ENCODE measurements around the gene SOX6. TPM values are rescaled to one million over a fixed set of nuclear protein-coding genes. Genes with fewer than 3 reads are reported as not detected.

The SOX6 gene
- polyA plus RNA-seq, 1 donor from 2014 or later = 2.2 TPM

DNA sequence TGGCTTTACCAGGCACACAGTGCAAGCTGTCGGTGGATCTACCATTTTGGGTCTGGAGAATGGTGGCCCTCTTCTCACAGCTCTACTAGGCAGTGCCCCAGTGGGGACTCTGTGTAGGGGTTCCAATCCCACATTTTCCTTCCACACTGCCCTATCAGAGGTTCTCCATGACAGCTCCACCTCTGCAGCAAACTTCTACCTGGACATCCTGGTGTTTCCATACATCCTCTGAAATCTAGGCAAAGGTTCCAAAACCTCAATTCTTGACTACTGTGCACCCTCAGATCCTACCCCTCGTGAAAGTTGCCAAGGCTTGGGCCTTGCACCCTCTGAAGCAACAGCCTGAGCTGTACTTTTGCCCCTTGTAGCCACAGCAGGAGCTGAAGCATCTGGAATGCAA, 108.1 kb downstream of the SOX6 start:
- TF ChIP-seq EP300 (conservative IDR thresholded peaks at IDR 0.05; ENCODE audit: poor library complexity, severe bottlenecking) (no peak), SMC3 (conservative IDR thresholded peaks at IDR 0.05; ENCODE audit: poor library complexity) (no peak), POLR2AphosphoS5 (IDR thresholded peaks at IDR 0.05) (no peak), RAD21 (conservative IDR thresholded peaks at IDR 0.05) (no peak), MXI1 (conservative IDR thresholded peaks at IDR 0.05; ENCODE audit: poor library complexity, severe bottlenecking) (no peak), EZH2 (IDR thresholded peaks at IDR 0.05; ENCODE audit: borderline replicate concordance, insufficient read depth, low read length, poor library complexity, severe bottlenecking) (no peak), TAF1 (IDR thresholded peaks at IDR 0.05; ENCODE audit: low read depth) (no peak)
- TF ChIP-seq, protein P1, sequence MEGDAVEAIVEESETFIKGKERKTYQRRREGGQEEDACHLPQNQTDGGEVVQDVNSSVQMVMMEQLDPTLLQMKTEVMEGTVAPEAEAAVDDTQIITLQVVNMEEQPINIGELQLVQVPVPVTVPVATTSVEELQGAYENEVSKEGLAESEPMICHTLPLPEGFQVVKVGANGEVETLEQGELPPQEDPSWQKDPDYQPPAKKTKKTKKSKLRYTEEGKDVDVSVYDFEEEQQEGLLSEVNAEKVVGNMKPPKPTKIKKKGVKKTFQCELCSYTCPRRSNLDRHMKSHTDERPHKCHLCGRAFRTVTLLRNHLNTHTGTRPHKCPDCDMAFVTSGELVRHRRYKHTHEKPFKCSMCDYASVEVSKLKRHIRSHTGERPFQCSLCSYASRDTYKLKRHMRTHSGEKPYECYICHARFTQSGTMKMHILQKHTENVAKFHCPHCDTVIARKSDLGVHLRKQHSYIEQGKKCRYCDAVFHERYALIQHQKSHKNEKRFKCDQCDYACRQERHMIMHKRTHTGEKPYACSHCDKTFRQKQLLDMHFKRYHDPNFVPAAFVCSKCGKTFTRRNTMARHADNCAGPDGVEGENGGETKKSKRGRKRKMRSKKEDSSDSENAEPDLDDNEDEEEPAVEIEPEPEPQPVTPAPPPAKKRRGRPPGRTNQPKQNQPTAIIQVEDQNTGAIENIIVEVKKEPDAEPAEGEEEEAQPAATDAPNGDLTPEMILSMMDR (IDR thresholded peaks at IDR 0.05; ENCODE audit: poor library complexity, severe bottlenecking) = no peak
- TF ChIP-seq, protein P2, sequence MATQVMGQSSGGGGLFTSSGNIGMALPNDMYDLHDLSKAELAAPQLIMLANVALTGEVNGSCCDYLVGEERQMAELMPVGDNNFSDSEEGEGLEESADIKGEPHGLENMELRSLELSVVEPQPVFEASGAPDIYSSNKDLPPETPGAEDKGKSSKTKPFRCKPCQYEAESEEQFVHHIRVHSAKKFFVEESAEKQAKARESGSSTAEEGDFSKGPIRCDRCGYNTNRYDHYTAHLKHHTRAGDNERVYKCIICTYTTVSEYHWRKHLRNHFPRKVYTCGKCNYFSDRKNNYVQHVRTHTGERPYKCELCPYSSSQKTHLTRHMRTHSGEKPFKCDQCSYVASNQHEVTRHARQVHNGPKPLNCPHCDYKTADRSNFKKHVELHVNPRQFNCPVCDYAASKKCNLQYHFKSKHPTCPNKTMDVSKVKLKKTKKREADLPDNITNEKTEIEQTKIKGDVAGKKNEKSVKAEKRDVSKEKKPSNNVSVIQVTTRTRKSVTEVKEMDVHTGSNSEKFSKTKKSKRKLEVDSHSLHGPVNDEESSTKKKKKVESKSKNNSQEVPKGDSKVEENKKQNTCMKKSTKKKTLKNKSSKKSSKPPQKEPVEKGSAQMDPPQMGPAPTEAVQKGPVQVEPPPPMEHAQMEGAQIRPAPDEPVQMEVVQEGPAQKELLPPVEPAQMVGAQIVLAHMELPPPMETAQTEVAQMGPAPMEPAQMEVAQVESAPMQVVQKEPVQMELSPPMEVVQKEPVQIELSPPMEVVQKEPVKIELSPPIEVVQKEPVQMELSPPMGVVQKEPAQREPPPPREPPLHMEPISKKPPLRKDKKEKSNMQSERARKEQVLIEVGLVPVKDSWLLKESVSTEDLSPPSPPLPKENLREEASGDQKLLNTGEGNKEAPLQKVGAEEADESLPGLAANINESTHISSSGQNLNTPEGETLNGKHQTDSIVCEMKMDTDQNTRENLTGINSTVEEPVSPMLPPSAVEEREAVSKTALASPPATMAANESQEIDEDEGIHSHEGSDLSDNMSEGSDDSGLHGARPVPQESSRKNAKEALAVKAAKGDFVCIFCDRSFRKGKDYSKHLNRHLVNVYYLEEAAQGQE (IDR thresholded peaks at IDR 0.05; ENCODE audit: borderline replicate concordance) = no peak

DNA sequence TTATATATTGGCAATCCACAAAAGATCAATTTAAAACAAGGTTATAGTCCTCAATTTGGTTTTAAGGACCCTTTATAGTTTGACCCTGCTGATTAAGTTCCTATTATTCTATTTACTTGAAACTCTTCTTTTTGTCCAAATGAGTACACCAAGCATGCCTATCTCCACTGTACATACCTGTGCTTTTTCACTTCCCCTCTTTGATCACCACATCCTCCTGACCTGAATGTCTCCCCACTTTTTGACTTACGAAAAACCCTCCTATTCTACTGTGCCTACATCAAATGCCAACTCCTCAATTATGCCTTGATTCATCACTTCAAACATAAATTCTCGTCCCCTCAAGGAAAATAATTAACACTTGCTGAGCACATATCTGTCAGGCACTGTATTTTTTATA, 113.5 kb downstream of the SOX6 start:
- H3K9me3 ChIP-seq (ENCODE audit: low read length) = no peaks in the 10 kb centered on the region
- no peak for TF ChIP-seq RAD21 (conservative IDR thresholded peaks at IDR 0.05)
- TF ChIP-seq SMC3 (conservative IDR thresholded peaks at IDR 0.05; ENCODE audit: poor library complexity) = no peak
- no peaks in the 10 kb centered on the region for H3K79me2 ChIP-seq (replicated peaks; ENCODE audit: insufficient read depth, low read length)
- no peaks in the 10 kb centered on the region for H3K9me2 ChIP-seq (ENCODE audit: insufficient read depth, low read length)
- H2AFZ ChIP-seq (ENCODE audit: low read depth, low read length) = no peak overlapping the region
- no peaks in the 10 kb centered on the region for H3F3A ChIP-seq (ENCODE audit: insufficient read depth, low read length, poor library complexity, severe bottlenecking)
- no peak overlapping the region for H3K4me2 ChIP-seq (ENCODE audit: low read length)
- no peaks in the 10 kb centered on the region for H3K36me3 ChIP-seq (ENCODE audit: insufficient read depth, low read length)
- no peaks in the 10 kb centered on the region for H3K27me3 ChIP-seq (ENCODE audit: insufficient read depth, low read depth, low read length)
- no peak overlapping the region for H3K27ac ChIP-seq (ENCODE audit: low read length)
- H3K9ac ChIP-seq (ENCODE audit: low read length) = no peak overlapping the region
- no peak overlapping the region for H3K4me3 ChIP-seq (ENCODE audit: low read length)
- no peaks in the 10 kb centered on the region for H4K20me1 ChIP-seq (ENCODE audit: insufficient read depth)

More for the DNA sequence above, 108.1 kb downstream of the SOX6 start:
- Histone ChIP-seq H3K4me2 (ENCODE audit: low read length) (no peak overlapping the region), H3K27me3 (ENCODE audit: insufficient read depth, low read depth, low read length) (no peaks in the 10 kb centered on the region), H3K79me2 (replicated peaks; ENCODE audit: insufficient read depth, low read length) (no peaks in the 10 kb centered on the region), H3K9ac (ENCODE audit: low read length) (no peak overlapping the region), H2AFZ (ENCODE audit: low read depth, low read length) (no peak overlapping the region), H3K36me3 (ENCODE audit: insufficient read depth, low read length) (no peaks in the 10 kb centered on the region), H4K20me1 (ENCODE audit: insufficient read depth) (no peaks in the 10 kb centered on the region), H3K9me3 (ENCODE audit: low read length) (no peaks in the 10 kb centered on the region), H3F3A (ENCODE audit: insufficient read depth, low read length, poor library complexity, severe bottlenecking) (no peaks in the 10 kb centered on the region), H3K9me2 (ENCODE audit: insufficient read depth, low read length) (no peaks in the 10 kb centered on the region), H3K27ac (ENCODE audit: low read length) (no peak overlapping the region), H3K4me3 (ENCODE audit: low read length) (no peak overlapping the region)

DNA sequence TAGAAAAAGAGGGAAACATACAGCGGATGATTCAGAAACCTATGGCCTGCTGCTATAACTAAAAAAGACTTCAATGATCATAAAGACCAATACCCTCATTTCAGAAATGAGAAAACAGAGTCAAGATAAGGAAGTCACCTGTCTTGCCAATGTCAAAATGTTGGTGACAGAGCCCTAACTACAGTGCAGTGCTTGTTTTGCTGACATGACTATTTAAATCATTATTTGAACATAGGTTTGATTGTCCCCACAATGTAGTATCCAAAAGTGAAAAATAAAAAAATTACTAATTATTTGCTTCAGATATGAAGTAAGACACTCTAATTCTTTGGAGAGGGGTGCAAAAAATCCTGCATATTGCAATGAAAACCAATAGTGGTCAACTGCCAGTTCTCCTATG, 115.7 kb downstream of the SOX6 start:
- Histone ChIP-seq H3K9me2 (ENCODE audit: insufficient read depth, low read length) (no peaks in the 10 kb centered on the region), H2AFZ (ENCODE audit: low read depth, low read length) (no peak overlapping the region), H4K20me1 (ENCODE audit: insufficient read depth) (no peaks in the 10 kb centered on the region), H3K27me3 (ENCODE audit: insufficient read depth, low read depth, low read length) (no peaks in the 10 kb centered on the region), H3K79me2 (replicated peaks; ENCODE audit: insufficient read depth, low read length) (no peaks in the 10 kb centered on the region), H3K9ac (ENCODE audit: low read length) (no peak overlapping the region), H3K27ac (ENCODE audit: low read length) (no peak overlapping the region), H3F3A (ENCODE audit: insufficient read depth, low read length, poor library complexity, severe bottlenecking) (no peaks in the 10 kb centered on the region), H3K9me3 (ENCODE audit: low read length) (no peaks in the 10 kb centered on the region), H3K36me3 (ENCODE audit: insufficient read depth, low read length) (no peaks in the 10 kb centered on the region), H3K4me2 (ENCODE audit: low read length) (no peak overlapping the region), H3K4me3 (ENCODE audit: low read length) (no peak overlapping the region)
- TF ChIP-seq EZH2 (IDR thresholded peaks at IDR 0.05; ENCODE audit: borderline replicate concordance, insufficient read depth, low read length, poor library complexity, severe bottlenecking) (no peak), EP300 (conservative IDR thresholded peaks at IDR 0.05; ENCODE audit: poor library complexity, severe bottlenecking) (no peak), POLR2AphosphoS5 (IDR thresholded peaks at IDR 0.05) (no peak), TAF1 (IDR thresholded peaks at IDR 0.05; ENCODE audit: low read depth) (no peak), RAD21 (conservative IDR thresholded peaks at IDR 0.05) (no peak), MXI1 (conservative IDR thresholded peaks at IDR 0.05; ENCODE audit: poor library complexity, severe bottlenecking) (no peak), SMC3 (conservative IDR thresholded peaks at IDR 0.05; ENCODE audit: poor library complexity) (no peak)
- TF ChIP-seq, protein P2 (IDR thresholded peaks at IDR 0.05; ENCODE audit: borderline replicate concordance) = no peak
- TF ChIP-seq, protein P1 (IDR thresholded peaks at IDR 0.05; ENCODE audit: poor library complexity, severe bottlenecking) = no peak
